K562 (cell line): Measurements from ENCODE around the gene PIK3C2B. TPM values are rescaled to one million over a fixed set of nuclear protein-coding genes. Genes with fewer than 3 reads are reported as not detected.
A peak's percentile ranks its signal among the peaks of the same experiment; 100 is the strongest.

Experiments
- ATAC-seq: fragments of 200-7000 bp; cut with Tn5 transposase; 3 replicates; pipeline ENCODE4 v1.9.1; 2020; ENCODE audit warnings: moderate library complexity
- BruUV-seq: library from RNA; stranded (reverse); fragments of 400-500 nt; replicated peaks from 2 replicates; lab custom pipeline; 2021; lab: Mats Ljungman, UMichigan
- CTCF ChIA-PET: fragments of 300-600 bp; formaldehyde crosslinking; extraction: SDS; loops from one replicate; lab custom pipeline; 2021; ENCODE audit warnings: low intra/inter-chr PET ratio; lab: Yijun Ruan, JAX
- POLR2A ChIA-PET: fragments of 300-600, 350-650 bp; sonication (Branson Sonifier 250); formaldehyde crosslinking; extraction: SDS; loops from one replicate; lab custom pipeline; 2021; ENCODE audit warnings: antibody characterized with exemption, inconsistent platforms; lab: Yijun Ruan, JAX
- DNase-seq, 4 experiments: peaks; one replicate each; pipeline versions ENCODE4 v3.0.0 to v3.0.0-alpha.2; 2011 to 2018; ENCODE audit warnings: low spot score in 3 of 4, mixed read lengths in 3 of 4; ENCODE audit errors: extremely low read depth in 1 of 4
- FAIRE-seq: peaks from 2 replicates; lab custom pipeline; 2011; peaks lifted over from hg19 to GRCh38; lab: Jason Lieb, UNC
- H2AFZ ChIP-seq: 2 replicates; pipeline ENCODE4 v1.6.0; 2011; ENCODE audit warnings: low read depth, low read length, control low read depth, inconsistent platforms
- H3K27ac ChIP-seq: fragments of 200-600 bp; 3 replicates; pipeline ENCODE4 v1.8.0; 2011; ENCODE audit warnings: low read depth, mild to moderate bottlenecking, control low read depth, inconsistent platforms, low read length, moderate library complexity, mixed read lengths; ENCODE audit errors: extremely low read depth
- H3K27me3 ChIP-seq, 2 experiments: fragments of 300-600 bp in 1 of 2; 2 replicates in 1 of 2; 3 replicates in 1 of 2; pipeline versions ENCODE4 v1.6.0 to v1.8.0; 2011; ENCODE audit warnings: inconsistent platforms in 2 of 2, low read length in 2 of 2, mild to moderate bottlenecking in 1 of 2, mixed read lengths in 1 of 2, moderate library complexity in 1 of 2; ENCODE audit not compliant: control insufficient read depth in 2 of 2, insufficient read depth in 2 of 2
- H3K36me3 ChIP-seq: fragments of 300-600 bp; 3 replicates; pipeline ENCODE4 v1.8.0; 2011; ENCODE audit warnings: mild to moderate bottlenecking, low read length, inconsistent platforms; ENCODE audit not compliant: control insufficient read depth, insufficient read depth
- H3K4me1 ChIP-seq, 2 experiments: fragments of 200-600 bp in 1 of 2; replicated peaks in 1 of 2; 2 replicates in 1 of 2; 3 replicates in 1 of 2; pipeline versions ENCODE4 v1.5.1 to v1.8.0; 2011; ENCODE audit warnings: inconsistent platforms in 2 of 2, low read length in 2 of 2, mild to moderate bottlenecking in 1 of 2, mixed read lengths in 1 of 2, moderate library complexity in 1 of 2; ENCODE audit not compliant: control insufficient read depth in 2 of 2, insufficient read depth in 2 of 2
- H3K4me2 ChIP-seq: 2 replicates; pipeline ENCODE4 v1.6.1; 2011; ENCODE audit warnings: low read length, control low read depth, inconsistent platforms, mixed read lengths; ENCODE audit not compliant: insufficient read depth
- H3K4me3 ChIP-seq: fragments of 200-600 bp; sonication (generic), shearing (Covaris generic); 2 replicates; pipeline ENCODE4 v1.5.1; 2016; ENCODE audit warnings: control low read depth, inconsistent platforms
- H3K79me2 ChIP-seq: fragments of 200-600 bp; 3 replicates; pipeline ENCODE4 v1.8.0; 2011; ENCODE audit warnings: low read length, inconsistent platforms; ENCODE audit not compliant: control insufficient read depth, insufficient read depth
- H3K9ac ChIP-seq, 2 experiments: 2 replicates each; pipeline versions ENCODE4 v1.6.0 to v1.6.1; 2011; ENCODE audit warnings: low read depth in 2 of 2, low read length in 2 of 2, control low read depth in 1 of 2, inconsistent platforms in 1 of 2, mild to moderate bottlenecking in 1 of 2, mixed read lengths in 1 of 2; ENCODE audit not compliant: insufficient read depth in 1 of 2
- H3K9me1 ChIP-seq: one replicate; pipeline ENCODE4 v1.6.0; 2011; ENCODE audit warnings: inconsistent platforms, mild to moderate bottlenecking, low read length, moderate library complexity; ENCODE audit not compliant: control insufficient read depth, insufficient read depth
- H3K9me3 ChIP-seq: replicated peaks from 2 replicates; pipeline ENCODE4 v1.5.1; 2011; ENCODE audit warnings: low read depth, low read length, inconsistent platforms; ENCODE audit not compliant: control insufficient read depth, insufficient read depth
- H4K20me1 ChIP-seq: replicated peaks from 2 replicates; pipeline ENCODE4 v1.6.1; 2011; ENCODE audit warnings: low read length, inconsistent platforms, mixed read lengths; ENCODE audit not compliant: control insufficient read depth, insufficient read depth
- CBX2 ChIP-seq: fragments of 200-600 bp; sonication (generic); IDR thresholded peaks from one replicate; pipeline ENCODE4 v1.6.1; 2012; ENCODE audit warnings: mild to moderate bottlenecking, low read length, inconsistent platforms; ENCODE audit not compliant: insufficient read depth, poor library complexity, severe bottlenecking
- ESRRA ChIP-seq: fragments of 450-650 bp; IDR thresholded peaks from 2 replicates; pipeline ENCODE4 v1.6.1; 2014; ENCODE audit warnings: low read depth, mild to moderate bottlenecking, moderate library complexity, borderline replicate concordance
- FOXA3 ChIP-seq, 2 experiments: fragments of 450-650 bp in 1 of 2; sonication (generic) in 1 of 2; formaldehyde crosslinking; IDR thresholded peaks in 1 of 2; conservative IDR thresholded peaks in 1 of 2; 2 replicates each; pipeline versions ENCODE4 v1.4.0 to v1.8.0; 2020 to 2022; ENCODE audit warnings: mild to moderate bottlenecking in 2 of 2, missing genetic modification reagents in 1 of 2
- HDAC1 ChIP-seq, 2 experiments: fragments of 450-650 bp; IDR thresholded peaks; 2 replicates each; pipeline ENCODE4 v1.6.1; 2016 to 2017; ENCODE audit warnings: inconsistent platforms in 1 of 2, mild to moderate bottlenecking in 1 of 2, moderate library complexity in 1 of 2
- ID3 ChIP-seq, 2 experiments: fragments of 250-450 bp in 1 of 2; fragments of 450-650 bp in 1 of 2; sonication (Bioruptor Pico) in 1 of 2; IDR thresholded peaks; 2 replicates each; pipeline versions ENCODE4 v1.6.1 to v1.8.0; 2016 to 2021; ENCODE audit warnings: mild to moderate bottlenecking in 2 of 2, moderate library complexity in 2 of 2, missing compliant biosample characterization in 1 of 2, missing genetic modification characterization in 1 of 2
- JUN ChIP-seq, 2 experiments: sonication (generic) in 1 of 2; formaldehyde crosslinking in 1 of 2; IDR thresholded peaks; 2 replicates each; pipeline versions ENCODE4 v1.6.1 to v1.8.0; 2012 to 2022; ENCODE audit warnings: borderline replicate concordance in 2 of 2, mild to moderate bottlenecking in 2 of 2, improper control_type of control experiment in 1 of 2, low read depth in 1 of 2, low read length in 1 of 2, missing genetic modification reagents in 1 of 2
- NUFIP1 ChIP-seq: fragments of 450-650 bp; IDR thresholded peaks from 2 replicates; pipeline ENCODE4 v1.6.1; 2018; ENCODE audit not compliant: partially characterized antibody
- SOX6 ChIP-seq: fragments of 450-650 bp; IDR thresholded peaks from 2 replicates; pipeline ENCODE4 v1.6.1; 2014; ENCODE audit warnings: mild to moderate bottlenecking
- TGIF2 ChIP-seq: sonication (generic); formaldehyde crosslinking; IDR thresholded peaks from 2 replicates; pipeline ENCODE4 v1.8.1; 2022; ENCODE audit warnings: mild to moderate bottlenecking, missing genetic modification reagents, moderate library complexity
- ZBTB40 ChIP-seq, 2 experiments: fragments of 450-650 bp in 1 of 2; sonication (generic) in 1 of 2; formaldehyde crosslinking in 1 of 2; IDR thresholded peaks; 2 replicates each; pipeline versions ENCODE4 v1.7.1 to v1.9.0; 2016 to 2022; ENCODE audit warnings: inconsistent platforms in 1 of 2, mild to moderate bottlenecking in 1 of 2, missing genetic modification reagents in 1 of 2
- ZNF175 ChIP-seq: fragments of 200-800 bp; sonication (Bioruptor generic); IDR thresholded peaks from 2 replicates; pipeline ENCODE4 v1.6.1; 2016; ENCODE audit warnings: low read depth, mild to moderate bottlenecking, missing genetic modification characterization, missing compliant biosample characterization
- WGBS: fragments of 100-300 bp; shearing (Covaris generic); methylation state at CpG from one replicate; pipeline ENCODE4 v1.1.6; 2016; ENCODE audit warnings: low coverage, mixed read lengths; ENCODE audit not compliant: insufficient coverage; ENCODE audit errors: missing lambda C conversion rate; 5-methylcytosine and 5-hydroxymethylcytosine counted together
- in situ Hi-C: fragments of 300-500 bp; cut with MboI; formaldehyde crosslinking; loops from 4 replicates; pipeline ENCODE4 v1.15.0; 2018; ENCODE audit warnings: inconsistent platforms, mixed read lengths
- intact Hi-C: fragments of 100-400 bp; cut with micrococcal nuclease; formaldehyde crosslinking; loops from 2 replicates; pipeline ENCODE4 v1.14.2; 2022
- polyA plus RNA-seq, 8 experiments: library from polyadenylated mRNA; depleted of rRNA in 4 of 8; stranded (reverse) in 5 of 8; unstranded in 3 of 8; fragments of >200 nt; fragmentation: Nextera tagmentation in 2 of 8; fragmentation: Illumina TruSeq in 1 of 8; extraction: Ambion mirVana in 2 of 8; extraction: Trizol in 1 of 8; gene quantifications; 2 replicates each; pipeline versions ENCODE4 v1.2.1 to v1.2.3, GENCODE V29; 2011 to 2014; ENCODE audit warnings: inconsistent platforms in 1 of 8, missing spikeins in 1 of 8
- total RNA-seq, 7 experiments: library from RNA; depleted of rRNA in 6 of 7; stranded (reverse); fragments of >200 nt in 6 of 7; fragmentation: Illumina TruSeq in 2 of 7; extraction: Trizol in 2 of 7; gene quantifications; 2 replicates each; pipeline versions ENCODE4 v1.2.1 to v1.2.3, GENCODE V29; 2011 to 2021; ENCODE audit warnings: low replicate concordance in 1 of 7

PIK3C2B gene
- total and polyA plus RNA-seq, 9 of the 15 experiments (the other 6 are each of a cell fraction or from before 2014, with no cell fraction given), result 0.10 to 2.9 (median 0.72) TPM

DNA sequence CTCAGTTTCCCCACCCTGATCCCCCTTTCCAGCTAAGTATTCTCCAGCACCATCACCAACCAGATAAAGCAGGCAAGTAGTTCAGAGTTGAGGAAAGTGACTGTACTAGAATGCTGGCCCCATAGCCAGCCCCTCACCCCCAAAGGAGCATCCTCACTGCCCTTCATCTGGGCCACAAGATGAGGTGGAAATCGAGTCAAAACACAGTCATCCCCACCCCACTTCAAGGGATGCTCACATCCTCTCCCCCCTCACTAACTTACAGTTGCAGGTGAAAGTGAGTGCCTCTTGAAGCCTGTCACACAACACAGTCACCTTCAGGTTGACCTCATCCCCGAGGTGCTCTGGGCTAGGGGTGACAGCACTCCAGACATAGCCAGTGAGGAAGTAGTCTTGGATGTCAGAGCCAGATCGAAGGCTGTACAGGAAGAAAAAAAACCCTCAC lies 30.4 kb downstream of the PIK3C2B start:
- no peak for ATAC-seq
- Histone ChIP-seq H3K27me3 (peaks cover 0 to 17% of the 10 kb centered on the region in 2 experiments; a peak in 4 of 5 replicates), H3K4me2 (no peak overlapping the region), H3K9ac (no peak overlapping the region), H3K36me3 (no peaks in the 10 kb centered on the region), H3K27ac (no peak overlapping the region), H3K4me1 (peaks cover 38 to 56% of the 10 kb centered on the region in 2 experiments), H3K79me2 (no peaks in the 10 kb centered on the region), H4K20me1 (no peaks in the 10 kb centered on the region), H3K4me3 (no peak overlapping the region), H3K9me1 (no peaks in the 10 kb centered on the region), H2AFZ (no peak overlapping the region), H3K9me3 (no peaks in the 10 kb centered on the region)
- ChIA-PET POLR2A (interaction anchor here (2.1 to 2.2 kb wide), 2 partner anchors 14 kb away, joined by 5 to 9 read pairs; no protein-coding TSS in a partner anchor), CTCF (no interaction called here)
- in situ Hi-C loops, result no loop called here
- DNase-seq, result no peak
- no TSS peak for BruUV-seq
- whole genome bisulfite sequencing, result 6% methylated on average over 3 of the region's 3 CpGs
- FAIRE-seq, result no peak
- intact Hi-C loops, result no loop called here
- TF ChIP-seq ZNF175 (CRISPR knock-in tag), result no peak
- TF ChIP-seq ID3 (CRISPR knock-in tag; IDR thresholded peaks at IDR 0.05), result no peak
- TF ChIP-seq ID3 (tag; IDR thresholded peaks at IDR 0.05), result 0 out of 2 replicates have a peak, but pooled peaks have one; percentile 32
- 0 out of 2 replicates have a peak, but pooled peaks have one; percentile 38 for TF ChIP-seq ESRRA
- TF ChIP-seq TGIF2, result no peak
- TF ChIP-seq SOX6, result no peak
- no peak for TF ChIP-seq ZBTB40 (IDR thresholded peaks at IDR 0.05)
- TF ChIP-seq ZBTB40 (CRISPR knock-in tag; IDR thresholded peaks at IDR 0.05), result no peak
- TF ChIP-seq CBX2, result no peak
- TF ChIP-seq FOXA3 (CRISPR knock-in tag; conservative IDR thresholded peaks at IDR 0.05 in 1 of 2, IDR thresholded peaks at IDR 0.05 in 1 of 2), result 0 out of 4 replicates have a peak, but pooled peaks of 1 of the 2 experiments have one; percentile 14
- TF ChIP-seq HDAC1 (IDR thresholded peaks at IDR 0.05), result no peak
- TF ChIP-seq JUN (IDR thresholded peaks at IDR 0.05; ENCODE audit: borderline replicate concordance, low read depth, low read length), result no peak
- TF ChIP-seq JUN (CRISPR knock-in tag; IDR thresholded peaks at IDR 0.05; ENCODE audit: borderline replicate concordance), result peak; percentile 64; the same call in 1 of the 2 replicates
- TF ChIP-seq NUFIP1, result no peak
